Transverse colon (tissue), 4 donors: Measurements from ENCODE around the gene CRACDL. TPM values are rescaled to one million over a fixed set of nuclear protein-coding genes. Genes with fewer than 3 reads are reported as not detected.

Experiments
- DNase-seq: peaks from one replicate; pipeline ENCODE4 v3.0.0-alpha.2; 2019
- H3K27ac ChIP-seq, 4 donors: fragments of 200-600 bp; sonication (generic); 2 replicates each; pipeline ENCODE4 v1.5.1; 2016 to 2018; ENCODE audit warnings: inconsistent platforms in 4 of 4
- H3K27me3 ChIP-seq: fragments of 200-600 bp; sonication (generic); 2 replicates; pipeline ENCODE4 v1.5.1; 2017; ENCODE audit warnings: inconsistent platforms
- H3K36me3 ChIP-seq, 4 donors: fragments of 200-600 bp; sonication (generic); 2 replicates each; pipeline ENCODE4 v1.5.1; 2017 to 2019; ENCODE audit warnings: inconsistent platforms in 4 of 4
- H3K4me1 ChIP-seq, 4 donors: fragments of 200-600 bp; sonication (generic); 2 replicates each; pipeline ENCODE4 v1.5.1; 2017 to 2020; ENCODE audit warnings: inconsistent platforms in 4 of 4
- H3K4me3 ChIP-seq, 4 donors: fragments of 200-600 bp; sonication (generic); 1 replicate in 1 of 4; 2 replicates in 3 of 4; pipeline versions ENCODE4 v1.5.1 to v1.6.1; 2017 to 2019; ENCODE audit warnings: inconsistent platforms in 4 of 4
- H3K9me3 ChIP-seq, 2 donors: fragments of 200-600 bp; sonication (generic); 2 replicates each; pipeline ENCODE4 v1.5.1; 2017 to 2019; ENCODE audit warnings: inconsistent platforms in 2 of 2
- CTCF ChIP-seq, 5 experiments: fragments of 200-600 bp in 3 of 5; fragments of 450-650 bp in 2 of 5; sonication (generic) in 3 of 5; IDR thresholded peaks; 1 replicate in 2 of 5; 2 replicates in 3 of 5; pipeline ENCODE4 v1.5.1; 2016 to 2017; ENCODE audit warnings: antibody characterized with exemption in 5 of 5, inconsistent platforms in 3 of 5, mild to moderate bottlenecking in 2 of 5, moderate library complexity in 1 of 5
- EP300 ChIP-seq: sonication (generic); formaldehyde crosslinking; IDR thresholded peaks from one replicate; pipeline ENCODE4 v1.6.1; 2017; ENCODE audit warnings: antibody characterized with exemption, low read depth
- POLR2A ChIP-seq: fragments of 450-650 bp; IDR thresholded peaks from one replicate; pipeline ENCODE4 v1.6.1; 2016; ENCODE audit warnings: antibody characterized with exemption, mild to moderate bottlenecking, moderate library complexity
- POLR2AphosphoS5 ChIP-seq, 3 donors: sonication (generic); formaldehyde crosslinking; IDR thresholded peaks; one replicate each; pipeline ENCODE4 v1.6.1; 2016; ENCODE audit warnings: antibody characterized with exemption in 3 of 3
- WGBS, 2 donors: methylation state at CpG; one replicate each; pipeline ENCODE4 v1.1.5; 2018; ENCODE audit warnings: low coverage in 1 of 2; 5-methylcytosine and 5-hydroxymethylcytosine counted together
- in situ Hi-C, 4 donors: fragments of 200-750 bp; cut with MboI; loops; one replicate each; pipeline versions ENCODE4 v1.15.0 to v1.15.1; 2017; ENCODE audit warnings: low sequenced_read_pairs in 3 of 4, low pct_ligation_motif_present in 1 of 4, low pct_unique_long_range_greater_than_20kb in 1 of 4
- intact Hi-C: fragments of 100-400 bp; cut with DNase I; formaldehyde crosslinking; loops from one replicate; pipeline ENCODE4 v1.15.1; 2023; ENCODE audit warnings: low total_unique reads
- total RNA-seq, 4 donors: library from RNA; depleted of rRNA; stranded (reverse); fragments of >200 nt; gene quantifications; one replicate each; pipeline ENCODE4 v1.1.0, GENCODE V29; 2016

Gene CRACDL
- total RNA-seq, 4 donors from 2014 or later: 15.1 to 21.3 (median 16.9) TPM

GRCh38 chr2:98859323-98859722 lies 76.7 kb downstream of the CRACDL start:
- in situ Hi-C loops: no loop called here

GRCh38 chr2:98857001-98857400 lies 79.0 kb downstream of the CRACDL start:
- TF ChIP-seq POLR2AphosphoS5 (IDR thresholded peaks at IDR 0.05) (no peak), CTCF (IDR thresholded peaks at IDR 0.05) (no peak), EP300 (no peak), POLR2A (no peak)
- in situ Hi-C loops: no loop called here
- WGBS, 2 donors: 60 to 65% methylated on average over 1 of the region's 1 CpG

More at GRCh38 chr2:98859323-98859722, 76.7 kb downstream of the CRACDL start:
- no peaks in the 10 kb centered on the region for H3K4me1 ChIP-seq
- H3K27ac ChIP-seq: no peak overlapping the region
- peaks cover 14 to 20% of the 10 kb centered on the region in 2 donors for H3K9me3 ChIP-seq
- no peak overlapping the region for H3K4me3 ChIP-seq
- 94 to 96% methylated on average over 2 of the region's 2 CpGs for WGBS, 2 donors
- H3K27me3 ChIP-seq: no peaks in the 10 kb centered on the region
- intact Hi-C loops: no loop called here
- no peak for DNase-seq
- TF ChIP-seq EP300 (no peak), POLR2AphosphoS5 (IDR thresholded peaks at IDR 0.05) (no peak), POLR2A (no peak), CTCF (IDR thresholded peaks at IDR 0.05) (no peak)
- no peaks in the 10 kb centered on the region for H3K36me3 ChIP-seq

GRCh38 chr2:98854682-98855081 lies 81.3 kb downstream of the CRACDL start:
- Histone ChIP-seq H3K9me3 (peaks cover 12 to 14% of the 10 kb centered on the region in 2 donors), H3K4me3 (no peak overlapping the region), H3K27me3 (no peaks in the 10 kb centered on the region), H3K27ac (no peak overlapping the region), H3K36me3 (no peaks in the 10 kb centered on the region), H3K4me1 (no peaks in the 10 kb centered on the region)
- no peak for DNase-seq
- intact Hi-C loops: no loop called here
- in situ Hi-C loops: no loop called here
- TF ChIP-seq EP300: no peak
- no peak for TF ChIP-seq POLR2A
- no peak for TF ChIP-seq POLR2AphosphoS5 (IDR thresholded peaks at IDR 0.05)
- TF ChIP-seq CTCF (IDR thresholded peaks at IDR 0.05): no peak
- 84 to 90% methylated on average over 5 of the region's 5 CpGs for WGBS, 2 donors

More at GRCh38 chr2:98857001-98857400, 79.0 kb downstream of the CRACDL start:
- no peaks in the 10 kb centered on the region for H3K4me1 ChIP-seq
- intact Hi-C loops: no loop called here
- H3K9me3 ChIP-seq: peaks cover 14 to 20% of the 10 kb centered on the region in 2 donors
- H3K27ac ChIP-seq: no peak overlapping the region
- no peaks in the 10 kb centered on the region for H3K27me3 ChIP-seq
- no peak for DNase-seq
- H3K4me3 ChIP-seq: no peak overlapping the region
- no peaks in the 10 kb centered on the region for H3K36me3 ChIP-seq

- Histone ChIP-seq H3K27ac (no peak overlapping the region), H3K4me1 (no peaks in the 10 kb centered on the region), H3K36me3 (no peaks in the 10 kb centered on the region), H3K4me3 (no peak overlapping the region), H3K27me3 (no peaks in the 10 kb centered on the region), H3K9me3 (peaks cover 0 to 5% of the 10 kb centered on the region in 2 donors)
- DNase-seq: no peak
- WGBS, 2 donors: 67 to 85% methylated on average over 1 to 2 of the region's 2 CpGs
- in situ Hi-C loops: no loop called here
- TF ChIP-seq EP300: no peak
- no peak for TF ChIP-seq POLR2A
- intact Hi-C loops: no loop called here
Measured at GRCh38 chr2:98852932-98853331, 83.1 kb downstream of the CRACDL start.

- H3K27me3 ChIP-seq: no peaks in the 10 kb centered on the region
- WGBS, 2 donors: 89% methylated on average over 10 of the region's 10 CpGs; no CpG with 5 or more reads in 1 of the 2 donors
- H3K27ac ChIP-seq: no peak overlapping the region
- H3K4me1 ChIP-seq: no peaks in the 10 kb centered on the region
- TF ChIP-seq POLR2AphosphoS5 (IDR thresholded peaks at IDR 0.05): no peak
- TF ChIP-seq EP300: no peak
- TF ChIP-seq CTCF (IDR thresholded peaks at IDR 0.05): no peak
- no peak for TF ChIP-seq POLR2A
- no peak overlapping the region for H3K4me3 ChIP-seq
- intact Hi-C loops (no loop called here), in situ Hi-C loops (no loop called here)
- no peaks in the 10 kb centered on the region for H3K9me3 ChIP-seq
- no peak for DNase-seq
- H3K36me3 ChIP-seq: no peaks in the 10 kb centered on the region
Measured at GRCh38 chr2:98850074-98850473, 86.0 kb downstream of the CRACDL start.
